DND-41 (cell line): ENCODE data around the gene EDC4.
"Not testable (repeated sequence)": the region's sequence is repeated elsewhere in the genome, so short reads cannot be mapped to it uniquely, and the experiment has no call there.

Experiments
- ATAC-seq: fragments of 200-7000 bp; cut with Tn5 transposase; 3 replicates; pipeline ENCODE4 v1.9.1; 2021; ENCODE audit warnings: low read depth; ENCODE audit not compliant: insufficient read depth
- DNase-seq: peaks from one replicate; pipeline ENCODE4 v3.0.0-alpha.2; 2020
- H2AFZ ChIP-seq: 2 replicates; pipeline ENCODE4 v1.6.0; 2012; ENCODE audit warnings: low read depth, low read length
- H3K27ac ChIP-seq: 2 replicates; pipeline ENCODE4 v1.5.1; 2012; ENCODE audit warnings: low read length, inconsistent platforms
- H3K27me3 ChIP-seq: fragments of 200-600 bp; sonication (generic); 2 replicates; pipeline ENCODE4 v1.6.0; 2012; ENCODE audit warnings: low read length, mild to moderate bottlenecking, inconsistent platforms; ENCODE audit not compliant: insufficient read depth, poor library complexity
- H3K36me3 ChIP-seq: 2 replicates; pipeline ENCODE4 v1.5.1; 2012; ENCODE audit warnings: low read length, inconsistent platforms; ENCODE audit not compliant: insufficient read depth
- H3K4me1 ChIP-seq: 2 replicates; pipeline ENCODE4 v1.5.1; 2012; ENCODE audit warnings: mild to moderate bottlenecking, low read length; ENCODE audit not compliant: insufficient read depth
- H3K4me2 ChIP-seq: 2 replicates; pipeline ENCODE4 v1.6.0; 2012; ENCODE audit warnings: mild to moderate bottlenecking, moderate library complexity, low read length, inconsistent platforms; ENCODE audit not compliant: insufficient read depth
- H3K4me3 ChIP-seq, 2 experiments: fragments of 200-600 bp in 1 of 2; shearing (Covaris generic) in 1 of 2; 2 replicates each; pipeline ENCODE4 v1.5.1; 2012 to 2016; ENCODE audit warnings: inconsistent platforms in 2 of 2, low read length in 2 of 2, mild to moderate bottlenecking in 2 of 2, low read depth in 1 of 2, moderate library complexity in 1 of 2
- H3K79me2 ChIP-seq: 2 replicates; pipeline ENCODE4 v1.6.0; 2012; ENCODE audit warnings: low read length, inconsistent platforms; ENCODE audit not compliant: insufficient read depth
- H3K9ac ChIP-seq: 2 replicates; pipeline ENCODE4 v1.6.0; 2012; ENCODE audit warnings: low read depth, mild to moderate bottlenecking, inconsistent platforms, low read length, moderate library complexity
- H3K9me3 ChIP-seq: 2 replicates; pipeline ENCODE4 v1.5.1; 2012; ENCODE audit warnings: low read length, moderate library complexity, mild to moderate bottlenecking, inconsistent platforms; ENCODE audit not compliant: insufficient read depth, severe bottlenecking
- H4K20me1 ChIP-seq: 2 replicates; pipeline ENCODE4 v1.6.0; 2012; ENCODE audit warnings: low read length; ENCODE audit not compliant: insufficient read depth
- EZH2 ChIP-seq: IDR thresholded peaks from 3 replicates; pipeline ENCODE4 v1.6.1; 2012; ENCODE audit warnings: borderline replicate concordance, low read depth, mild to moderate bottlenecking, moderate library complexity, low read length, inconsistent platforms; ENCODE audit not compliant: severe bottlenecking
- TF ChIP-seq, protein P1 (sequence below): IDR thresholded peaks from 2 replicates; pipeline ENCODE4 v1.5.1; 2012; ENCODE audit warnings: borderline replicate concordance, low read length, moderate library complexity, mild to moderate bottlenecking; ENCODE audit not compliant: poor library complexity, severe bottlenecking; ENCODE audit errors: extremely low read depth

Gene EDC4

DNA sequence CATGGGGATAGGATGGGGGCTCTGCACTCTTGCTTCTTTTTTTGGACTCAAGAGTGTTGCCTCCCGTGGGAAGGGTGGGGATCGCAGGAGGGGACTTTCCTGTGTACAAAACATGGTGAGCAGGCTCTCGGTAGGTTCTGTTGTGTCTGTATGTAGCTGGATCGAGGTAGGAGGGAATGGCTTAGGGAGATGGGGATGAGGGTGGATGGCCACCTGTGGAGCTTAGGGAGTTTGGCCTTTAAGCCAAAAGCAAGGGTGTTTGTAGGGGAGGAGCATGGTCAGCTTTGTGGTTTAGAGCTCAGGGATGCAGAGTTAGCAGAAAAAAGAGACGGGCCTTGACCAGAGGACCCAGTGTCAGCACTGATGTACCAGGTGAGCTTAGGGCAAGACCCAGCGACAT lies 11.0 kb upstream of the EDC4 start:
- Histone ChIP-seq H3K4me1 (no peaks in the 10 kb centered on the region), H3K36me3 (peaks cover 59% of the 10 kb centered on the region), H4K20me1 (peaks cover 77% of the 10 kb centered on the region), H3K4me2 (no peak overlapping the region), H3K79me2 (peaks cover 94% of the 10 kb centered on the region), H3K9me3 (no peaks in the 10 kb centered on the region), H3K27ac (no peak overlapping the region), H2AFZ (no peak overlapping the region), H3K9ac (no peak overlapping the region), H3K27me3 (no peaks in the 10 kb centered on the region), H3K4me3 (no peak overlapping the region)
- no peak for TF ChIP-seq EZH2
- TF ChIP-seq, protein P1, sequence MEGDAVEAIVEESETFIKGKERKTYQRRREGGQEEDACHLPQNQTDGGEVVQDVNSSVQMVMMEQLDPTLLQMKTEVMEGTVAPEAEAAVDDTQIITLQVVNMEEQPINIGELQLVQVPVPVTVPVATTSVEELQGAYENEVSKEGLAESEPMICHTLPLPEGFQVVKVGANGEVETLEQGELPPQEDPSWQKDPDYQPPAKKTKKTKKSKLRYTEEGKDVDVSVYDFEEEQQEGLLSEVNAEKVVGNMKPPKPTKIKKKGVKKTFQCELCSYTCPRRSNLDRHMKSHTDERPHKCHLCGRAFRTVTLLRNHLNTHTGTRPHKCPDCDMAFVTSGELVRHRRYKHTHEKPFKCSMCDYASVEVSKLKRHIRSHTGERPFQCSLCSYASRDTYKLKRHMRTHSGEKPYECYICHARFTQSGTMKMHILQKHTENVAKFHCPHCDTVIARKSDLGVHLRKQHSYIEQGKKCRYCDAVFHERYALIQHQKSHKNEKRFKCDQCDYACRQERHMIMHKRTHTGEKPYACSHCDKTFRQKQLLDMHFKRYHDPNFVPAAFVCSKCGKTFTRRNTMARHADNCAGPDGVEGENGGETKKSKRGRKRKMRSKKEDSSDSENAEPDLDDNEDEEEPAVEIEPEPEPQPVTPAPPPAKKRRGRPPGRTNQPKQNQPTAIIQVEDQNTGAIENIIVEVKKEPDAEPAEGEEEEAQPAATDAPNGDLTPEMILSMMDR: no peak
- DNase-seq (no peak), ATAC-seq (no peak)

DNA sequence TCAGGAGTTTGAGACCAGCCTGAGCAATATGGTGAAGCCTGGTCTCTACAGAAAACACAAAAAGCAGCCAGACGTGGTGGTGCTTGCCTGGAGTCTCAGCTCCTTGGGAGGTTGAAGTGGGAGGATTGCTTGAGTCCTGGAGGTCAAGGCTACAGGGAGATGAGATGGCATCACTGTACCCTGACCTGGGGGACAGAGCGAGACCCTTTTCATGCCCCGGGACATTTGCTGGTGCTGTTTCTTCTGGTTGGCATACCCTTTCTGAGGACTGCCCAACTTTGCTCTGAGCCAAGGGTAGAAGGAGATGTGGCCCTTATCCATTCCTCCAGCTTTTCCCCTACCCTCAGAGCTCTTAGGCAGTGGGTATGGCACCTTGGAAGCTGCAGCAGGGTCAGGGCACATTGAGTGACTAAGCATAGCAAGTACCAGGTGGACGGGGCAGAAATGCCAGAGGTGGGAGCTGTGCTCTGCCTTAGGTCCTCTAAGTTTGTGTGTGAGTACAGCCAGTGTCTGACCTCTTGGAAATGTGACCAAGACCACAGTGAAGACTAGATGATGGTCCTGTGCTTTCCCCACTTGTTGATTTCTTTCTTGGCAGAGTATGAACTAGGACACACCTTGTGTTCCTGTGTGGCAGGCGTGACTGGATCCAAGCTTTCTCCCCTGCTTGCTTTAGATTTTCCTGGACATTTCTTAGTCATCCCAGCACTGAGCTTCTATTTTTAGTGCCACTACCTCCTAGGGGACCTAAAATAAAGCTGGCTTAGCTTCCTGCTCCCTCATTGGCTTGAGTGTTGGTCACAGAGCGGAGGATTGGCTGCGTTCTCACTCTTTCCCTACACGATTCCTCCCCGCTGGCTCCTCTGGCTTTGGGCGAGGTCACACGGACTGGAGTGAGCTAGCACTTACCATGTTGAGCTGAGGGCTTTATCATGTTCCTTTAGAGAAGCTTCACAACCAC lies 9.9 kb upstream of the EDC4 start:
- Histone ChIP-seq H3K4me2 (no peak overlapping the region), H2AFZ (no peak overlapping the region), H3K27ac (no peak overlapping the region), H4K20me1 (peaks cover 69% of the 10 kb centered on the region), H3K9me3 (no peaks in the 10 kb centered on the region), H3K79me2 (peaks cover 91% of the 10 kb centered on the region), H3K4me1 (no peaks in the 10 kb centered on the region), H3K36me3 (peaks cover 67% of the 10 kb centered on the region), H3K27me3 (no peaks in the 10 kb centered on the region), H3K4me3 (no peak overlapping the region), H3K9ac (no peak overlapping the region)
- no peak for ATAC-seq
- TF ChIP-seq EZH2: no peak
- TF ChIP-seq, protein P1: no peak
- no peak for DNase-seq

DNA sequence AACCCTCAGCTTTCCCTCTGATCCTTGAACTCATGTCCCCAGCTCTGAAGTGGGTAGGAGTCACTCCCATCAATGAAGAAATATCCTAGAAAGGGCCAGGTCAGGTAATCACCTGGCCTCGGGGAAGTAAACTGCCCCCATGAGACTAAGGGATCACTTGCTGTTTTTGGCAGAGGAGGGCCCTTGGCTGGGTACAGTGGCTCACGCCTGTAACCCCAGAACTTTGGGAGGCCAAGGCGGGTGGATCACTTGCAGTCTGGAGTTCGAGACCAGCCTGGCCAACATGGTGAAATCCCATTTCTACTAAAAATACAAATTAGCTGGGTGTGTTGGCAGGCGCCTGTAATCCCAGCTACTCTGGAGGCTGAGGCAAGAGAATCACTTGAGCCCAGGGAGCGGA lies 8.8 kb upstream of the EDC4 start:
- not testable (repeated sequence) for ATAC-seq, DNase-seq, H3K4me3 ChIP-seq, H3K4me1 ChIP-seq, H3K9me3 ChIP-seq, H3K9ac ChIP-seq, H3K4me2 ChIP-seq, H3K27me3 ChIP-seq, H2AFZ ChIP-seq, H3K27ac ChIP-seq
- peaks cover 79% of the 10 kb centered on the region for H3K36me3 ChIP-seq
- H4K20me1 ChIP-seq: peaks cover 64% of the 10 kb centered on the region
- peaks cover 79% of the 10 kb centered on the region for H3K79me2 ChIP-seq

DNA sequence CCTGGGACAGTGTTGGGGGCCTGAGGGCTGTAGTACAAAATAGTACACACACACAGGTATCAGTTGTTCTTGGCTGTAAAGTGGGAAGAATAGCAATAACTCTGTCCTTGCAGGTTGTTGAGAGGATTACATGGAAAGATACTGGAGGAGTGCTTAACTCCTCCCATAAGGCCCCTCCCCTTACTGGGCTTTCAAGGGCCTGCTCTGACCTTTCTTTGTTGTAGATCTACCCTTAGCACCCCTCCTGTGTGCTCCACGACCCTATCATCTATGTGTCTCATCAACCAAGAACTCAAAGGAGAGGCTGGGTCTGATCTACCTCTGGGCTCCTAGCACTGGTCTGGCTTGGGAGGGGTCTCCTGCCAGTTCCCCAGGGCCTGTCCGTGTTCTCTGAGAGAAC lies 8.3 kb upstream of the EDC4 start:
- no peaks in the 10 kb centered on the region for H3K9me3 ChIP-seq
- DNase-seq (no peak), ATAC-seq (no peak)
- H3K27me3 ChIP-seq: no peaks in the 10 kb centered on the region
- no peak overlapping the region for H2AFZ ChIP-seq
- H3K27ac ChIP-seq: no peak overlapping the region
- TF ChIP-seq EZH2: no peak
- TF ChIP-seq, protein P1: no peak
- no peak overlapping the region for H3K4me2 ChIP-seq
- no peaks in the 10 kb centered on the region for H3K4me1 ChIP-seq
- peaks cover 83% of the 10 kb centered on the region for H3K36me3 ChIP-seq
- H4K20me1 ChIP-seq: peaks cover 63% of the 10 kb centered on the region
- no peak overlapping the region for H3K4me3 ChIP-seq
- peaks cover 74% of the 10 kb centered on the region for H3K79me2 ChIP-seq
- H3K9ac ChIP-seq: no peak overlapping the region
